Vagina (tissue), 2 donors: Measurements from ENCODE around the gene WFIKKN2.

Experiments
- POLR2A ChIP-seq, 2 donors: fragments of 450-650 bp; IDR thresholded peaks; one replicate each; pipeline ENCODE4 v1.6.1; 2017; ENCODE audit warnings: antibody characterized with exemption in 2 of 2, mild to moderate bottlenecking in 2 of 2, moderate library complexity in 2 of 2
- POLR2AphosphoS5 ChIP-seq, 2 donors: sonication (generic); formaldehyde crosslinking; IDR thresholded peaks; one replicate each; pipeline ENCODE4 v1.9.0; 2017; ENCODE audit warnings: antibody characterized with exemption in 2 of 2, mild to moderate bottlenecking in 2 of 2, low read depth in 1 of 2; ENCODE audit not compliant: insufficient read depth in 1 of 2
- TF ChIP-seq, protein P1 (sequence below), 3 experiments: fragments of 450-650 bp in 2 of 3; fragments of 200-600 bp in 1 of 3; sonication (generic) in 1 of 3; IDR thresholded peaks; one replicate each; pipeline ENCODE4 v1.5.1; 2017 to 2019; ENCODE audit warnings: antibody characterized with exemption in 3 of 3, mild to moderate bottlenecking in 2 of 3, moderate library complexity in 2 of 3

DNA sequence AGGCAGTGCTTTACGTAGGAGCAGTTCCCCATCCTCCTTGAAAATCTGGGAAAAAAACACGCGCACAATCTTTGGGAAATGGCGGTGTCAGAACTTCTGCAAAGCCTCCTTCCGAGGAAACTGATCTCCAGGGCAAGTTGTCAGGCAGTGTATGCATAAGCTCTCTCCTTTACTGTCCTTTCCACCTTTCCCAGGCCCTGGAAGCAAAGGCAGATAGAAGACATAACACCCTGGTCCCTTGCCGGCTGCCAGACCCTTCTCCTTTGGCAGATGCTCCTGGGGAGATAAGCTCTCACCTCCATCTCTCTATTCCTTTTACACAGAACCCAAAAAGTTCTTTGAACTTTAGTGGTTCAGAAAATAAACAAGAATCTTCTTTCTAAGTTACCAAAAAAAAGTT is 18.4 kb downstream of the WFIKKN2 start:
- TF ChIP-seq, protein P1, sequence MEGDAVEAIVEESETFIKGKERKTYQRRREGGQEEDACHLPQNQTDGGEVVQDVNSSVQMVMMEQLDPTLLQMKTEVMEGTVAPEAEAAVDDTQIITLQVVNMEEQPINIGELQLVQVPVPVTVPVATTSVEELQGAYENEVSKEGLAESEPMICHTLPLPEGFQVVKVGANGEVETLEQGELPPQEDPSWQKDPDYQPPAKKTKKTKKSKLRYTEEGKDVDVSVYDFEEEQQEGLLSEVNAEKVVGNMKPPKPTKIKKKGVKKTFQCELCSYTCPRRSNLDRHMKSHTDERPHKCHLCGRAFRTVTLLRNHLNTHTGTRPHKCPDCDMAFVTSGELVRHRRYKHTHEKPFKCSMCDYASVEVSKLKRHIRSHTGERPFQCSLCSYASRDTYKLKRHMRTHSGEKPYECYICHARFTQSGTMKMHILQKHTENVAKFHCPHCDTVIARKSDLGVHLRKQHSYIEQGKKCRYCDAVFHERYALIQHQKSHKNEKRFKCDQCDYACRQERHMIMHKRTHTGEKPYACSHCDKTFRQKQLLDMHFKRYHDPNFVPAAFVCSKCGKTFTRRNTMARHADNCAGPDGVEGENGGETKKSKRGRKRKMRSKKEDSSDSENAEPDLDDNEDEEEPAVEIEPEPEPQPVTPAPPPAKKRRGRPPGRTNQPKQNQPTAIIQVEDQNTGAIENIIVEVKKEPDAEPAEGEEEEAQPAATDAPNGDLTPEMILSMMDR (IDR thresholded peaks at IDR 0.05) = no peak
- TF ChIP-seq POLR2A (IDR thresholded peaks at IDR 0.05) (no peak), POLR2AphosphoS5 (IDR thresholded peaks at IDR 0.05; ENCODE audit: insufficient read depth in 1 of 2, low read depth in 1 of 2) (no peak)
